Activated T-cell treated with anti-CD3 and anti-CD28 coated beads, Interleukin-2, amount 50 U/mL, for 24 hours (primary cell): ENCODE data around the gene NUDT9.
"Not testable (repeated sequence)": the region's sequence is repeated elsewhere in the genome, so short reads cannot be mapped to it uniquely, and the experiment has no call there.

Source experiments
- DNase-seq: peaks from one replicate; pipeline ENCODE4 v3.0.0-alpha.2; 2020
- H3K27ac Mint-ChIP-seq: 2 replicates; pipeline ENCODE4 v1.8.0; 2020; ENCODE audit warnings: mild to moderate bottlenecking, mixed read lengths
- H3K27me3 Mint-ChIP-seq: 2 replicates; pipeline ENCODE4 v1.8.0; 2020; ENCODE audit warnings: mixed read lengths
- H3K36me3 Mint-ChIP-seq: 2 replicates; pipeline ENCODE4 v1.8.0; 2020; ENCODE audit warnings: low read depth, mixed read lengths
- H3K4me1 Mint-ChIP-seq: 2 replicates; pipeline ENCODE4 v1.8.0; 2020; ENCODE audit warnings: low read depth, mixed read lengths
- H3K4me3 Mint-ChIP-seq: 2 replicates; pipeline ENCODE4 v1.8.0; 2020; ENCODE audit warnings: mild to moderate bottlenecking, moderate library complexity, mixed read lengths
- H3K9me3 Mint-ChIP-seq: 2 replicates; pipeline ENCODE4 v1.8.0; 2020; ENCODE audit warnings: mixed read lengths

NUDT9 gene

DNA sequence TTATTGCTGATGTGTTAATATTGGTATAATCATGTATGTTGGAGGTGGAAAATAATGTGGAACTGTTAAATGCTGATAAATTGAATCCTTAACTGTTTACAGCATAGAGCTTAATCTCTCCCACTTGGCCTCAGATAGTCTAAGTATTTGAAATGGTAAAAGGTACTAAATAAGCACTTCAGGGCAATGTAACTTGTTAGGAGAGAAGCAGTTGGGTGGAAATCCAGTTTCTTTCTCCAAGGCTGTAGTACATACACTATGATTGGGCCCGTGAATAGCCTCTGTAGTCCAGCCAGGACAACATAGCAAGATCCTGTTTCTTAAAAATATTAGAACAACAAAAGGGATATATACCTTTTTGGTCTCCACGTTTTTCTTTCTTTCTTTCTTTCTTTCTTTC lies 39.7 kb downstream of the NUDT9 start:
- no peaks in the 10 kb centered on the region for H3K4me1 Mint-ChIP-seq
- H3K27me3 Mint-ChIP-seq = no peaks in the 10 kb centered on the region
- DNase-seq = no peak
- H3K27ac Mint-ChIP-seq = no peak overlapping the region
- H3K9me3 Mint-ChIP-seq = peaks cover 2% of the 10 kb centered on the region
- no peak overlapping the region for H3K4me3 Mint-ChIP-seq
- peaks cover 25% of the 10 kb centered on the region for H3K36me3 Mint-ChIP-seq

DNA sequence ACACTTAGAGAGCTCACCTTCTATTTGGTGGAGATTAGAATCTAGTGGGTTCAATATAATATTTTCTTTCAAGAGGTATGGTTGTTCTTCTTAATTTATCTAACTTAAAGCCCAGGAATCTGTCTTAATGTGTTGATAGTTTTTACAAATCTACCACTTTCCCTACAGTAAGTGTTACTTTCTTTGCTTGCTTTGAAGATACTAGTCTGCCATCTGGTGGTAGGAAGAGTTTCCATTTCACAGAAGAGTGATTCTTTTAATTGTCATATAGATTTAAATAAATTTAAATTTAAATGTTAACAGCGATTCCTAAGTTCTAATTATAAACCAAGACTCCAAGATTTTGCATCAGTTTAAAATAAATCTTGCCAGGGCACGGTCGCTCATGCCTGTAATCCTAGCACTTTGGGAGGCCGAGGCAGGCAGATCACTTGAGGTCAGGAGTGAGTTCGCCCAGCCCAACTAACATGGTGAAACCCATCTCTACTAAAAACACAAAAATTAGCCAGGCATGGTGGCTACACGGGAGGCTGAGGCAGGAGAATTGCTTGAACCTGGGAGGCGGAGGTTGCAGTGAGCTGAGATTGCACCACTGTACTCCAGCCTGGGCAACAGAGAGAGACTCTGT lies 43.5 kb downstream of the NUDT9 start:
- Mint-ChIP-seq H3K36me3 (no peaks in the 10 kb centered on the region), H3K9me3 (no peaks in the 10 kb centered on the region), H3K27me3 (no peaks in the 10 kb centered on the region), H3K27ac (no peak overlapping the region), H3K4me3 (no peak overlapping the region), H3K4me1 (no peaks in the 10 kb centered on the region)
- no peak for DNase-seq

DNA sequence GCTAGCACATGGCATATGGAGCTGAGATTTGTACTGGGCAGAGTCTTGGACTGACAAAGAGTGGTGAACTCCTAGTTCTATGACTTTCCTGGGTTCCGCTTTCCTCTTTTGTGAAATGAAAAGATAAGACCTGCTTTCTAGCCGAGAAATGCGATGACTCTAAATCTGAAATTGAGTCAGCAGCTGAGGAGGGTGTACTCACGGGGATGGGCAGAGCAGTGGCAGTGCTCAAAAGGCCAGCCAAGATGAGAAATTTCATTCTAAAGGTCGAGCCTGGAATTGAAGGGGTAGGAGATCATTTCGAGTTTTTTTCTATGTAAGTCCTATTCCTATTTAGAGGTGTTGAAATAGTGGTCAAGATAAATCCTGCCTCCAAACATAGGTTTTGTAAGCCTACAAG lies 47.0 kb downstream of the NUDT9 start:
- Mint-ChIP-seq H3K27me3 (no peaks in the 10 kb centered on the region), H3K36me3 (no peaks in the 10 kb centered on the region), H3K27ac (no peak overlapping the region), H3K4me1 (no peaks in the 10 kb centered on the region), H3K9me3 (no peaks in the 10 kb centered on the region), H3K4me3 (no peak overlapping the region)
- no peak for DNase-seq

DNA sequence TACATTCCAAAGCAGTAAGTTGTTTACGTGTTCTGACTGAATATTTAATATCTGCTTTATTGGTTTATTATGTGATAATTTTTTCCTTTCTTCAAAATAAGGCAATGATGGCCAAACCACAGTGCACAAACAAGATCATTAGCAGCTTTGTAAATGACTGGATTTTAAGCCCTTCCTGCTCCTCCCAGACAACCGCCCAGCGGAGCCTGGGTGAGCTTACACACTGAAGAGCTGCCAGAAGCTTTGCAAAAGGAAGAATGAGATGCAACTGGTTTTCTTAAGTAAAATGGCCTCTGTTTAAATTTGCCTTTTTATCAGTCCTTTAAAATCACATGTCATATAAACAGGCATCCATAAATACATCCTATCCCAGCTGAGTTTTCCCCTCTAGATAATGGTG lies 54.6 kb downstream of the NUDT9 start:
- no peaks in the 10 kb centered on the region for H3K4me1 Mint-ChIP-seq
- no peak for DNase-seq
- H3K27ac Mint-ChIP-seq = no peak overlapping the region
- H3K9me3 Mint-ChIP-seq = no peaks in the 10 kb centered on the region
- H3K36me3 Mint-ChIP-seq = no peaks in the 10 kb centered on the region
- H3K4me3 Mint-ChIP-seq = no peak overlapping the region
- H3K27me3 Mint-ChIP-seq = no peaks in the 10 kb centered on the region

DNA sequence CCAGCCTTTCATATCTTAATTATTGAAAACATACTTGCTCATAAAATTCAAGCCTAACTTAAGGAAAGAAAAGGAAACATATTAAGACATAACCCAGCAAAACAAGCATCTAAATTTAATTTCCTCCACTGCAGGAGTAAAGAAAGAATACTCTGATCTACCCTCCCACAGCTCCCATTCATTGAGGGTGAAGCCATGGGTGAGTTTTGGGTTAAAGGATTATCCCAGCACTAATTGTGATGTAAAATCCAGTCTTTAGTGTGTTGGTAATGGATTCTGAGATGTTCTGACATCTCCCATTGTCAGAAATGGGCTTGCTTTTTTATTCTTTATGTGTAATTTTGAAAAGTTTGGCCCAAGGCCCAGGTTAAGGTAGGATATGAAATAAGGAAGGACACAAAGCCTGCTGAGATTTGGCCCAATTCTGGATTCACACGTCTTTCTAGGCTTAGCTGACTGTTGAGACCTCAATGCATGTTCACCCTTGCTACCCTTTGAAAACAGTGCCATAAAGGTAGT lies 56.4 kb downstream of the NUDT9 start:
- no peak for DNase-seq
- Mint-ChIP-seq H3K27me3 (no peaks in the 10 kb centered on the region), H3K4me3 (no peak overlapping the region), H3K9me3 (no peaks in the 10 kb centered on the region), H3K27ac (no peak overlapping the region), H3K36me3 (peaks cover 4% of the 10 kb centered on the region), H3K4me1 (no peaks in the 10 kb centered on the region)

DNA sequence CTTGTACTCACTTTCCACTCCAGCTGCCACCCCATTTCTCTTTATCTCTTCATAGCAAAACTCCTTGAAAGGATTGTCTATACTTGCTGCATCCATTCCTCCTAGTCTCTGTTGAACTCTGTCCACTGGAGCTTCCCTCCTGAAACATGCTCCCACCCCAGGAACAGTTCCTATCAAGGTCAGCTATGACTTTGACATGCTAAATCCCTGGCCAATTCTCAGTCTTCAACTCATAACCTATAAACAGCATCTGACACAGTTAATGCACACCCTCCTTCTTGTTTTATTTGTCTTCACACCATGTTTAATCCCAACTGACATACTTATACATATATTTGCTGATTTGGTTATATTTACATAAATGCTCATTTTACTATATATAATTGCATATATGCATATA lies 59.0 kb downstream of the NUDT9 start:
- H3K4me1 Mint-ChIP-seq = no peaks in the 10 kb centered on the region
- H3K36me3 Mint-ChIP-seq = peaks cover 5% of the 10 kb centered on the region
- H3K27me3 Mint-ChIP-seq = no peaks in the 10 kb centered on the region
- no peak overlapping the region for H3K27ac Mint-ChIP-seq
- peaks cover 2% of the 10 kb centered on the region for H3K9me3 Mint-ChIP-seq
- no peak overlapping the region for H3K4me3 Mint-ChIP-seq
- no peak for DNase-seq

DNA sequence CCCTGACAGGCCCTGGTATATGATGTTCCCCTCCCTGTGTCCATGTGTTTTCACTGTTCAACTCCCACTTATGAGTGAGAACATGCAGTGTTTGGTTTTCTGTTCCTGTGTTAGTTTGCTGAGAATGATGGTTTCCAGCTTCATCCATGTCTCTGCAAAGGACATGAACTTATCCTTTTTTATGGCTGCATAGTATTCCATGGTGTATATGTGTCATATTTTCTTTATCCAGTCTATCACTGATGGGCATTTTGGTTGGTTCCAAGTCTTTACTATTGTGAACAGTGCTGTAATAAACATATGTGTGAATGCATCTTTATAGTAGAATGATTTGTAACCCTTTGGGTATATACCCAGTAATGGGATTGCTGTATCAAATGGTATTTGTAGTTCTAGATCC lies 60.9 kb downstream of the NUDT9 start:
- H3K27me3 Mint-ChIP-seq, H3K4me1 Mint-ChIP-seq, H3K27ac Mint-ChIP-seq, H3K4me3 Mint-ChIP-seq, H3K9me3 Mint-ChIP-seq, H3K36me3 Mint-ChIP-seq, DNase-seq: not testable (repeated sequence)

DNA sequence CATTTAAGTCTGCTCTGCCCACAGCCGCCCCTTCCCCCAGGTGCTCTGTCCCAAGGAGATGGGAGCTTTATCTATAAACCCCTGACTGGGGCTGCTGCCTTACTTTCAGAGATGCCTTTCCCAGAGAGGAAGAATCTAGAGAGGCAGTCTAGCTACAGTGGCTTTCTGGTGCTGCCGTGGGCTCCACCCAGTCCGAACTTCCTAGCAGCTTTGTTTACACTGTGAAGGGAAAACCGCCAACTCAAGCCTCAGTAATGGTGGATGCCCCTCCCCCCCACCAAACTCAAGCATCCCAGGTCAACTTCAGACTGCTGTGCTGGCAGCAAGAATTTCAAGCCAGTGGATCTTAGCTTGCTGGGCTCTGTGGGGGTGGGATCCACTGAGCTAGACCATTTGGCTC lies 66.3 kb downstream of the NUDT9 start:
- H3K9me3 Mint-ChIP-seq, H3K27me3 Mint-ChIP-seq, H3K4me3 Mint-ChIP-seq, DNase-seq, H3K27ac Mint-ChIP-seq, H3K36me3 Mint-ChIP-seq, H3K4me1 Mint-ChIP-seq: not testable (repeated sequence)

DNA sequence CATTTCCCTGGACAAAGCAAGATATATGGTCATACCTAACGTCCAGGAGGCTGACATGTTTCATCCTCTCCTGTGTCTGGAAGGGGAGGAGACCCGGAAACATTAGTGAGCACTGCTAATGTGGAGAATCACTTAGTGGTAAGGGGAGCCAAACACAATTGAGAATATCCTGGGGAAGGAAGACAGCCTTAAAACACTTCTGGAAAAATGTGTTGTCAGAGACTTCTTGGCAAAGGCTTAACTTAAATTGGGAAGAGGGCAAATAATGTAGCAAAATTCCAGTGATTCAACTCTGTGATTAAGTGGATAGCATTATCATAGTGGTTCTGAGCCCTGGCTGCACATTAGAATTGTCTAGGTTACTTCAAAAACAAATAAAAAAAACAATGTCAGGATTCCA lies 67.3 kb downstream of the NUDT9 start:
- H3K4me3 Mint-ChIP-seq = no peak overlapping the region
- no peak for DNase-seq
- H3K9me3 Mint-ChIP-seq = peaks cover 2% of the 10 kb centered on the region
- H3K36me3 Mint-ChIP-seq = peaks cover 3% of the 10 kb centered on the region
- H3K27me3 Mint-ChIP-seq = peaks cover 3% of the 10 kb centered on the region
- no peak overlapping the region for H3K27ac Mint-ChIP-seq
- H3K4me1 Mint-ChIP-seq = peaks cover 4% of the 10 kb centered on the region

DNA sequence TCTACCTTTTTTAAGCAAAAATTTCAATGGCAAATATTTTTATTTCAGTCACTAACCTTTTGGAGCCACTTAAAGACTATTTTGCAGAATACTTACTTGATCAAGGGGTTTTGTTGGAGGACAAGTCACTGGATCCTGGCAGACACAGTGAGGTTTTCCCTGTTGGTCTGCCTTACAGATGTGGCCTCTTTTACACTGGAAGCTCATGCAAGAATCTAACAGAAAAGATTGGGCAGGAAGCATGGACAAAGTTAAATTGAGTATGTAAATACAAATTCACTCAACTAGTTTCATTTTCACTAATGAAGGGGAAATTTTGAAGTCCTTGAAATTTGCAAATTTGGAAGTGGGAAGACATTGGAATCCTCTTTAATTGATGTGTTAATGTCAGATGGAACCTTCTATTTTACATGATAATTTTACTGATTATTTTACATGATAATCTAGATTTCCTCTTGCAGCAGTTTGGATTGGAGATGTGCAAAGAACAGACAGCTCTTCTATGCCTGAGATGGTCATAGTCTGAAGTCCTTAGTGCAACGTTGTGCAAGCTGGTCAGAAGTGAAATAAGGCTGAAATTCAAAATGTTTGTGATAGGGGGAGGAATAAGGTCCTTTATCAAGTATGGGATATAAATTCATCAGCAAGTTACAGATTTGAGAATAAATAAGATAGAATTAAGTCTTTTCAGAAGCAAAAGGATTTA lies 68.4 kb downstream of the NUDT9 start:
- Mint-ChIP-seq H3K27ac (no peak overlapping the region), H3K4me1 (peaks cover 4% of the 10 kb centered on the region), H3K27me3 (peaks cover 3% of the 10 kb centered on the region), H3K9me3 (no peaks in the 10 kb centered on the region), H3K36me3 (peaks cover 2% of the 10 kb centered on the region), H3K4me3 (no peak overlapping the region)
- DNase-seq = no peak

DNA sequence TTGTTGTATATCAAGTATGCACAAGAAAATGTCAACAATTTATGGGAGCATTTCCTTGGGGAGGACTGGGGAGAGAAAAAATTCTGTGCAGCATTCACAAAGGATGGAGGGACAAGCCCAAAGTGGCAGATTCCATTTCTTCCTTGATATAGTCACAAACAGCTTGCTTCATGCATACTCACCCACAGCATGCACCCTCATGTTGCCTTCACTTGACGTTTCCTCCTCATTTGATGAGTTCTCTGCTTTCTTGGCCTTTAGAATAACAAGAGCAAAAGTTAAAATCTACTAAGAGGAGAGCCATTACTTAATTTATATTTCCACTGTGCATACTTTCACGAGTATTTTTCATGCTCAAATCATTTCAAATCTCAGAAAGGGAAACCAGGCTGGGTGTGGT lies 69.1 kb downstream of the NUDT9 start:
- Mint-ChIP-seq H3K27me3 (peaks cover 3% of the 10 kb centered on the region), H3K9me3 (no peaks in the 10 kb centered on the region), H3K4me3 (no peak overlapping the region), H3K4me1 (peaks cover 4% of the 10 kb centered on the region), H3K36me3 (peaks cover 2% of the 10 kb centered on the region), H3K27ac (no peak overlapping the region)
- no peak for DNase-seq

DNA sequence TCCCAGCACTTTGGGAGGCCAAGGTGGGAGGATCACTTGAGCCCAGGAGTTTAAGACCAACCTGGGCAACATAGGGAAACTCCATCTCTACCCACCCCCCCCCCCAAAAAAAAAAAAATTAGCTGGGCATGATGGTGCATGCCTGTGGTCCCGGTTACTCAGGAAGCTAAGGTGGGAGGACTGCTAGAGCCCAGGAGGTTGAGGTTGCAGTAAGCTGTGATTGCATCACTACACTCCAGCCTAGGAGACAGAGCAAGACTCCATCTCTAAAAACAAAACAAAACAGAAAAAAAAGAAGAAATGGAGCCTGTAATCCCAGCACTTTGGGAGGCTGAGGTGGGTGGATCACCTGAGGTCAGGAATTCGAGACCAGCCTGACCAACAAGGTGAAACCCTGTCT lies 69.5 kb downstream of the NUDT9 start:
- H3K4me1 Mint-ChIP-seq, DNase-seq, H3K36me3 Mint-ChIP-seq, H3K27ac Mint-ChIP-seq, H3K4me3 Mint-ChIP-seq, H3K9me3 Mint-ChIP-seq, H3K27me3 Mint-ChIP-seq: not testable (repeated sequence)

DNA sequence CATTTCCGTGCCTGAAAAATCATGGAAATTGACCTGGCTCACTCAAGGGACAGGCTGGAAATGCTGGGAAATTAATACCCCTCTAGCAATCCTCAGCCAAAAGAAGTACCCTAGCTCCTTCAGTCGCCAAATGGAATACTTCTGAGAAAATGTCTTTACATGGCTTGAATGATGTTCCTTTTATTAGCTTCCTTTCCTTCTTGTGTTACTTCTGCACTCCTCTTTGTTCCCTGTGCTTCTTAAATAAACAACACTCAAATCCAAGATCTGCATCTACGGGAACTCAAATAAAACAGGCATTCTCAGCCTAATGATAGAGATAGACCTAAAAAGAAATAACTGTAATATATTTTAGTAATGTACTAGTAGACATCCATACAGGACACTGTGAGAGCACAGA lies 70.7 kb downstream of the NUDT9 start:
- Mint-ChIP-seq H3K27me3 (peaks cover 2% of the 10 kb centered on the region), H3K36me3 (peaks cover 1% of the 10 kb centered on the region), H3K9me3 (no peaks in the 10 kb centered on the region)

DNA sequence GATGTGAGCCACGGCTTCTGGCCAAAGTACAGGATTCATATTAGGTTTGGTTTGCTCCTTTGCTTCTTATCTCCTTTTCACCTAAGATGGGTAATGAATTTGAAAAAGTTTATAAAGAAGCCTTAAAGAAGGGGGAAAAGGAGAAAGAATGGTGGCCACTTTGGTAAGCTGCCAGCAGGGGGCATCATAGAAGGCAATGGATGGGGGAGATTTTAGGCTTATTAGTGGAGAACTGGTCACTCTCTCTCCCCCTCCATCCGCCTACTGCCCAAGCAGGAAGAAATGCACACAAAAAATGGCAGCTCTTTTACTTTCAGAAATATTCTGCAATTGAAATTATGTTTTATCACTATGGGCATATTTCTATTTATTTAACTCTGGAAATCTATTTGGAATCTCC lies 74.8 kb downstream of the NUDT9 start:
- Mint-ChIP-seq H3K36me3 (no peaks in the 10 kb centered on the region), H3K9me3 (no peaks in the 10 kb centered on the region), H3K27me3 (no peaks in the 10 kb centered on the region), H3K27ac (no peak overlapping the region), H3K4me3 (no peak overlapping the region), H3K4me1 (peaks cover 18% of the 10 kb centered on the region)
- no peak for DNase-seq

More for the DNA sequence above, 70.7 kb downstream of the NUDT9 start:
- no peak overlapping the region for H3K4me3 Mint-ChIP-seq
- H3K27ac Mint-ChIP-seq = no peak overlapping the region
- no peak for DNase-seq
- peaks cover 5% of the 10 kb centered on the region for H3K4me1 Mint-ChIP-seq

DNA sequence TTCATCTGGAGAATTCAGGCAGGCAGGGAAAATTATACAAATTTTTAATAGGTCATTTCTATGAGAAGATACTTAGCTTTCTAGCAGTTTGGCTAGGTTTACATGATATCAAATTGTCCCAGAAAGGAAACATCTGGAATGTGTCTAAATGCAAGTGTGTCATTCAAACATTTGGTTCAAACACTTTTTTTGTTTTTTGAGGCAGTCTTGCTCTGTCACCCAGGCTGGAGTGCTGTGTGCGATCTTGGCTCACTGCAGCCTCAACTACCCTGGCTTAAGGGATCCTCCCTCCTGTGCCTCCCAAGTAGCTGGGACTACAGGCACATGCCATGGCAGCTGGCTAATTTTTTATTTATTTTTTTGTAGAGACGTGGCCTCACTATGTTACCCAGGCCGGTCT lies 75.2 kb downstream of the NUDT9 start:
- no peak overlapping the region for H3K4me3 Mint-ChIP-seq
- peaks cover 18% of the 10 kb centered on the region for H3K4me1 Mint-ChIP-seq
- no peaks in the 10 kb centered on the region for H3K36me3 Mint-ChIP-seq
- H3K9me3 Mint-ChIP-seq = no peaks in the 10 kb centered on the region
- no peak for DNase-seq
- H3K27ac Mint-ChIP-seq = no peak overlapping the region
- no peaks in the 10 kb centered on the region for H3K27me3 Mint-ChIP-seq
